ENCODE results near the gene ROBO1. TPM values are rescaled to one million over a fixed set of nuclear protein-coding genes. Genes with fewer than 3 reads are reported as not detected.

ROBO1 gene
- total and polyA plus RNA-seq, 2 of the 13 experiments (the other 11 are each of a cell fraction or from before 2014, with no cell fraction given) = 52.2 to 71.0 TPM

DNA sequence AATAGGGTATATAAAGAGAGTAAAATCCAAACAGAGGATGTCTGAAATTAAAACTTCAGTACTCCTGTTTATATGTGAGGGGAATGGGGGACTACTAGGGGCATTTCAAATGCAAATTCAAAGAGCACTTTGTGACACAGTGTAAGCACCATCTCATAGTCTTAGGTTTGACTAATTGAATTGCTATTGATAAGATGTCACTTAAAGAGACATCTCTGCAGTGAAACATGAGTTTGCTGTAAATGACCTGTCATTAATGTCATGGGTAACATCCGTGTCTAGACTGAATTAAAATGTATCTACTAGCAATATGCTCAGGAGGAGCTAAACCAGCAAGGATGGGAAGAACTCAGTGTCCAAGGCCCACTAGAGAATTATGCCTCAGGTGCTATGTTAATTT is 41.0 kb downstream of the ROBO1 start:
- CTCF ChIA-PET (ENCODE audit: low intra/inter-chr PET ratio, low total read pairs) = no interaction called here
- FAIRE-seq (no peak), DNase-seq (ENCODE audit: low spot score) (no peak), ATAC-seq (no peak)
- TF ChIP-seq CCAR2 (optimal IDR thresholded peaks at IDR 0.05; ENCODE audit: low read depth, low read length) = no peak
- TF ChIP-seq, protein P1, sequence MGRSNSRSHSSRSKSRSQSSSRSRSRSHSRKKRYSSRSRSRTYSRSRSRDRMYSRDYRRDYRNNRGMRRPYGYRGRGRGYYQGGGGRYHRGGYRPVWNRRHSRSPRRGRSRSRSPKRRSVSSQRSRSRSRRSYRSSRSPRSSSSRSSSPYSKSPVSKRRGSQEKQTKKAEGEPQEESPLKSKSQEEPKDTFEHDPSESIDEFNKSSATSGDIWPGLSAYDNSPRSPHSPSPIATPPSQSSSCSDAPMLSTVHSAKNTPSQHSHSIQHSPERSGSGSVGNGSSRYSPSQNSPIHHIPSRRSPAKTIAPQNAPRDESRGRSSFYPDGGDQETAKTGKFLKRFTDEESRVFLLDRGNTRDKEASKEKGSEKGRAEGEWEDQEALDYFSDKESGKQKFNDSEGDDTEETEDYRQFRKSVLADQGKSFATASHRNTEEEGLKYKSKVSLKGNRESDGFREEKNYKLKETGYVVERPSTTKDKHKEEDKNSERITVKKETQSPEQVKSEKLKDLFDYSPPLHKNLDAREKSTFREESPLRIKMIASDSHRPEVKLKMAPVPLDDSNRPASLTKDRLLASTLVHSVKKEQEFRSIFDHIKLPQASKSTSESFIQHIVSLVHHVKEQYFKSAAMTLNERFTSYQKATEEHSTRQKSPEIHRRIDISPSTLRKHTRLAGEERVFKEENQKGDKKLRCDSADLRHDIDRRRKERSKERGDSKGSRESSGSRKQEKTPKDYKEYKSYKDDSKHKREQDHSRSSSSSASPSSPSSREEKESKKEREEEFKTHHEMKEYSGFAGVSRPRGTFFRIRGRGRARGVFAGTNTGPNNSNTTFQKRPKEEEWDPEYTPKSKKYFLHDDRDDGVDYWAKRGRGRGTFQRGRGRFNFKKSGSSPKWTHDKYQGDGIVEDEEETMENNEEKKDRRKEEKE (IDR thresholded peaks at IDR 0.05) = no peak
- TF ChIP-seq, protein P2, sequence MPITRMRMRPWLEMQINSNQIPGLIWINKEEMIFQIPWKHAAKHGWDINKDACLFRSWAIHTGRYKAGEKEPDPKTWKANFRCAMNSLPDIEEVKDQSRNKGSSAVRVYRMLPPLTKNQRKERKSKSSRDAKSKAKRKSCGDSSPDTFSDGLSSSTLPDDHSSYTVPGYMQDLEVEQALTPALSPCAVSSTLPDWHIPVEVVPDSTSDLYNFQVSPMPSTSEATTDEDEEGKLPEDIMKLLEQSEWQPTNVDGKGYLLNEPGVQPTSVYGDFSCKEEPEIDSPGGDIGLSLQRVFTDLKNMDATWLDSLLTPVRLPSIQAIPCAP (CRISPR knock-in tag; IDR thresholded peaks at IDR 0.05; ENCODE audit: low read depth) = no peak
- TF ChIP-seq ZNF180 (CRISPR knock-in tag; IDR thresholded peaks at IDR 0.05; ENCODE audit: borderline replicate concordance, low read depth) = no peak
- TF ChIP-seq, protein P3, sequence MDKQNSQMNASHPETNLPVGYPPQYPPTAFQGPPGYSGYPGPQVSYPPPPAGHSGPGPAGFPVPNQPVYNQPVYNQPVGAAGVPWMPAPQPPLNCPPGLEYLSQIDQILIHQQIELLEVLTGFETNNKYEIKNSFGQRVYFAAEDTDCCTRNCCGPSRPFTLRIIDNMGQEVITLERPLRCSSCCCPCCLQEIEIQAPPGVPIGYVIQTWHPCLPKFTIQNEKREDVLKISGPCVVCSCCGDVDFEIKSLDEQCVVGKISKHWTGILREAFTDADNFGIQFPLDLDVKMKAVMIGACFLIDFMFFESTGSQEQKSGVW (CRISPR knock-in tag; IDR thresholded peaks at IDR 0.05; ENCODE audit: borderline replicate concordance) = no peak
- no peak for TF ChIP-seq PAX8 (CRISPR knock-in tag; IDR thresholded peaks at IDR 0.05; ENCODE audit: borderline replicate concordance)
- TF ChIP-seq, protein P4, sequence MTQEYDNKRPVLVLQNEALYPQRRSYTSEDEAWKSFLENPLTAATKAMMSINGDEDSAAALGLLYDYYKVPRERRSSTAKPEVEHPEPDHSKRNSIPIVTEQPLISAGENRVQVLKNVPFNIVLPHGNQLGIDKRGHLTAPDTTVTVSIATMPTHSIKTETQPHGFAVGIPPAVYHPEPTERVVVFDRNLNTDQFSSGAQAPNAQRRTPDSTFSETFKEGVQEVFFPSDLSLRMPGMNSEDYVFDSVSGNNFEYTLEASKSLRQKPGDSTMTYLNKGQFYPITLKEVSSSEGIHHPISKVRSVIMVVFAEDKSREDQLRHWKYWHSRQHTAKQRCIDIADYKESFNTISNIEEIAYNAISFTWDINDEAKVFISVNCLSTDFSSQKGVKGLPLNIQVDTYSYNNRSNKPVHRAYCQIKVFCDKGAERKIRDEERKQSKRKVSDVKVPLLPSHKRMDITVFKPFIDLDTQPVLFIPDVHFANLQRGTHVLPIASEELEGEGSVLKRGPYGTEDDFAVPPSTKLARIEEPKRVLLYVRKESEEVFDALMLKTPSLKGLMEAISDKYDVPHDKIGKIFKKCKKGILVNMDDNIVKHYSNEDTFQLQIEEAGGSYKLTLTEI (CRISPR knock-in tag; conservative IDR thresholded peaks at IDR 0.05) = no peak
- POLR2A ChIA-PET = no interaction called here
- no TSS peak for BruUV-seq (replicated peaks)
- H3K27ac ChIP-seq (ENCODE audit: extremely low read length, insufficient read depth, low read length) = no peak overlapping the region
- H3K27me3 ChIP-seq (ENCODE audit: control insufficient read depth in 1 of 2, insufficient read depth in 2 of 2, low read length in 2 of 2) = no peaks in the 10 kb centered on the region
- no peak overlapping the region for H2AFZ ChIP-seq (ENCODE audit: low read length)
- no peaks in the 10 kb centered on the region for H3K36me3 ChIP-seq (replicated peaks in 1 of 2; ENCODE audit: control insufficient read depth in 1 of 2, insufficient read depth in 2 of 2, low read length in 2 of 2)
- no peaks in the 10 kb centered on the region for H3K4me1 ChIP-seq (ENCODE audit: insufficient read depth, low read length)
- in situ Hi-C loops (cut with HindIII; ENCODE audit: extremely low pct_ligation_motif_present, low pct_unique_long_range_greater_than_20kb) (no loop called here), intact Hi-C loops (cut with micrococcal nuclease; ENCODE audit: unreplicated experiment) (no loop called here)
- H3K9ac ChIP-seq (ENCODE audit: insufficient read depth, low read depth, low read length) = no peak overlapping the region
- no peaks in the 10 kb centered on the region for H4K20me1 ChIP-seq (ENCODE audit: insufficient read depth, low read length)
- H3K4me3 ChIP-seq (replicated peaks in 1 of 3; ENCODE audit: insufficient read depth in 1 of 3, low read depth in 2 of 3, low read length in 3 of 3) = no peak overlapping the region
- H3K4me2 ChIP-seq (ENCODE audit: low read depth, low read length) = no peak overlapping the region
- 0% methylated on average over 1 of the region's 1 CpG for WGBS (ENCODE audit: low lambda C conversion rate)
- H3K9me3 ChIP-seq (ENCODE audit: low read length) = no peaks in the 10 kb centered on the region
- H3K79me2 ChIP-seq (ENCODE audit: insufficient read depth, low read length) = no peaks in the 10 kb centered on the region
